ENCODE measurements around the gene SUPT3H.
"Not testable (repeated sequence)": the region's sequence is repeated elsewhere in the genome, so short reads cannot be mapped to it uniquely, and the experiment has no call there.

DNA sequence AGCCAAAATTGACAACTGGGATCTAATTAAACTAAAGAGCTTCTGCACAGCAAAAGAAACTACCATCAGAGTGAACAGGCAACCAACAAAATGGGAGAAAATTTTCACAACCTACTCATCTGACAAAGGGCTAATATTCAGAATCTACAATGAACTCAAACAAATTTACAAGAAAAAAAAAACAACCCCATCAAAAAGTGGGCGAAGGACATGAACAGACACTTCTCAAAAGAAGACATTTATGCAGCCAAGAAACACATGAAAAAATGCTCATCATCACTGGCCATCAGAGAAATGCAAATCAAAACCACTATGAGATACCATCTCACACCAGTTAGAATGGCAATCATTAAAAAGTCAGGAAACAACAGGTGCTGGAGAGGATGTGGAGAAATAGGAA, 310.3 kb downstream of the SUPT3H start:
- TF ChIP-seq, protein P1, sequence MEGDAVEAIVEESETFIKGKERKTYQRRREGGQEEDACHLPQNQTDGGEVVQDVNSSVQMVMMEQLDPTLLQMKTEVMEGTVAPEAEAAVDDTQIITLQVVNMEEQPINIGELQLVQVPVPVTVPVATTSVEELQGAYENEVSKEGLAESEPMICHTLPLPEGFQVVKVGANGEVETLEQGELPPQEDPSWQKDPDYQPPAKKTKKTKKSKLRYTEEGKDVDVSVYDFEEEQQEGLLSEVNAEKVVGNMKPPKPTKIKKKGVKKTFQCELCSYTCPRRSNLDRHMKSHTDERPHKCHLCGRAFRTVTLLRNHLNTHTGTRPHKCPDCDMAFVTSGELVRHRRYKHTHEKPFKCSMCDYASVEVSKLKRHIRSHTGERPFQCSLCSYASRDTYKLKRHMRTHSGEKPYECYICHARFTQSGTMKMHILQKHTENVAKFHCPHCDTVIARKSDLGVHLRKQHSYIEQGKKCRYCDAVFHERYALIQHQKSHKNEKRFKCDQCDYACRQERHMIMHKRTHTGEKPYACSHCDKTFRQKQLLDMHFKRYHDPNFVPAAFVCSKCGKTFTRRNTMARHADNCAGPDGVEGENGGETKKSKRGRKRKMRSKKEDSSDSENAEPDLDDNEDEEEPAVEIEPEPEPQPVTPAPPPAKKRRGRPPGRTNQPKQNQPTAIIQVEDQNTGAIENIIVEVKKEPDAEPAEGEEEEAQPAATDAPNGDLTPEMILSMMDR (conservative IDR thresholded peaks at IDR 0.05; ENCODE audit: low read depth, low read length), result not testable (repeated sequence)
- not testable (repeated sequence) for TF ChIP-seq EZH2phosphoT487 (IDR thresholded peaks at IDR 0.05; ENCODE audit: borderline replicate concordance, low read length)

Data from PC-3 (cell line).